Heart right ventricle (tissue), 16 donors: ENCODE data around the gene RLN3. TPM values are rescaled to one million over a fixed set of nuclear protein-coding genes. Genes with fewer than 3 reads are reported as not detected.
"Not testable (repeated sequence)": the region's sequence is repeated elsewhere in the genome, so short reads cannot be mapped to it uniquely, and the experiment has no call there.

ENCODE experiments used
- ATAC-seq, 8 donors: fragments of 200-7000 bp; cut with Tn5 transposase; one replicate each; pipeline ENCODE4 v1.9.1; 2020; ENCODE audit warnings: mild to moderate bottlenecking in 8 of 8, moderate library complexity in 8 of 8, moderate number of reproducible peaks in 1 of 8
- DNase-seq, 2 donors: peaks; one replicate each; pipeline ENCODE4 v3.0.0-alpha.2; 2020
- H3K27ac ChIP-seq, 10 donors: fragments of 200-600 bp; sonication (generic) in 2 of 10; one replicate each; pipeline versions ENCODE4 v1.5.0 to v1.8.0; 2020 to 2022; ENCODE audit warnings: mild to moderate bottlenecking in 3 of 10
- H3K27me3 ChIP-seq, 7 donors: fragments of 200-600 bp; one replicate each; pipeline ENCODE4 v1.8.0; 2021 to 2022; ENCODE audit warnings: mild to moderate bottlenecking in 2 of 7
- H3K36me3 ChIP-seq, 9 donors: fragments of 200-600 bp; sonication (generic) in 1 of 9; one replicate each; pipeline versions ENCODE4 v1.5.0 to v1.8.0; 2020 to 2022; ENCODE audit warnings: mild to moderate bottlenecking in 2 of 9
- H3K4me1 ChIP-seq, 9 donors: fragments of 200-600 bp; sonication (generic) in 1 of 9; one replicate each; pipeline versions ENCODE4 v1.5.0 to v1.8.0; 2020 to 2022; ENCODE audit warnings: mild to moderate bottlenecking in 4 of 9
- H3K4me3 ChIP-seq, 10 donors: fragments of 200-600 bp; sonication (generic) in 2 of 10; one replicate each; pipeline versions ENCODE4 v1.5.0 to v1.8.0; 2020 to 2022; ENCODE audit warnings: mild to moderate bottlenecking in 7 of 10, moderate library complexity in 2 of 10
- H3K9me3 ChIP-seq, 11 donors: fragments of 200-600 bp in 10 of 11; sonication (generic) in 2 of 11; one replicate each; pipeline versions ENCODE4 v1.5.0 to v1.8.0; 2013 to 2022; ENCODE audit warnings: mild to moderate bottlenecking in 2 of 11, control low read depth in 1 of 11, moderate library complexity in 1 of 11
- WGBS, 2 donors: extraction: QIAGEN DNeasy Blood & Tissue Kit; methylation state at CpG; one replicate each; pipeline ENCODE4 v1.1.7; 2013; ENCODE audit warnings: inconsistent platforms in 1 of 2; 5-methylcytosine and 5-hydroxymethylcytosine counted together
- intact Hi-C, 10 donors: fragments of 100-400 bp; cut with DNase I; formaldehyde crosslinking; loops; one replicate each; pipeline versions ENCODE4 v1.11.1 to v1.14.2; 2022
- polyA plus RNA-seq, 2 donors: library from polyadenylated mRNA; stranded (reverse); fragments of 200-250 nt; gene quantifications; one replicate each; pipeline ENCODE4 v1.2.3, GENCODE V29; 2013
- total RNA-seq, 10 donors: library from RNA; stranded (reverse); fragmentation: NEBNext Ultra II Directional in 3 of 10; extraction: Animal tissue kit (Norgen Biotek cat#: 25700) in 3 of 10; gene quantifications; one replicate each; pipeline versions ENCODE4 v1.2.1 to v1.2.4, GENCODE V29; 2021 to 2023
- TF ChIP-seq, protein P1 (sequence below), 9 donors: fragments of 200-600 bp; sonication (generic) in 2 of 9; IDR thresholded peaks; one replicate each; pipeline versions ENCODE4 v1.5.0 to v1.8.0; 2021 to 2022; ENCODE audit warnings: antibody characterized with exemption in 9 of 9, mild to moderate bottlenecking in 5 of 9, moderate library complexity in 1 of 9
- donor health status: Arrhythmogenic right ventricular cardiomyopathy.
- donor health status: ischemic (EF 13 %, LVEDD 7.1; RV severe dilation, severe dysfunction).
- donor health status: healthy with polysubstance abuse.
- donor health status: DM: no; HTN: yes; CAD: no.
- donor health status: DM: no; HTN: no; CAD: no.
- donor health status: ischemic (EF 25% LVEDD 6.9; RV normal size, moderate dysfunction).
- donor health status: ischemic (EF 25% LVEDD 5.7; RV mildly dilated, moderate dysfunction).
- donor health status: healthy.
- donor health status: DM: yes; HTN: yes; CAD: no.
- donor health status: Ischemic cardiomyopathy.
- donor health status: ischemic (EF 35%, LVEDD 5.7; RV mildly dilated, moderate dysfunction).
- donor health status: nonischemic (EF 11% LVEDD 7.7; RV severe dilation, severe dysfunction).
- donor health status: DM: yes; HTN: yes; CAD: no.
- donor health status: PGD.
- donor health status: ischemic (EF 29% LVEDD 5.4; RV normal size, mild dysfunction).
- donor health status: nonischemic (EF 23%, LVEDD 6.1; RV moderate dilation, normal function).

RLN3 gene
- total and polyA plus RNA-seq, 12 donors = not detected

DNA sequence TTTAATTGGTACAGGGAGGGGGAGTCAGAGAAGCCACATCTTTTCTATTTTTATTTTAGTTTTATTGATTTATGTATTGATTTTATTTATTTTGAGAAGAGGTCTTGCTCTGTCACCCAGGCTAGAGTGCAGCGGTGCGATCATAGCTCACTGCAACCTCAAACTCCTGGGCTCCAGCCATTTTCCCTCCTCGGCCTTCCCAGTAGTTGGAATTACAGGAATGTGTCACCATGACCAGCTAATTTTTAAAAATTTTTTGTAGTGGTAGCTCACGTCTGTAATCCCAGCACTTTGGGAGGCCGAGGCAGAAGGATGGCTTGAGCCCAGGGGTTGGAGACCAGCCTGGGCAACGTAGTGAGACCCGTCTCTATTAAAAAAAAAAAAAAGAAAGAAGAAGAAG, 7.8 kb downstream of the RLN3 start:
- 79 to 85% methylated on average over 7 of the region's 7 CpGs for WGBS, 2 donors
- Histone ChIP-seq H3K4me3 (no peak overlapping the region), H3K4me1 (peaks cover 0 to 33% (median 18%) of the 10 kb centered on the region in 9 donors), H3K27ac (peak overlapping the region; percentile 3 to 60 (median 41)), H3K36me3 (peaks cover 0 to 41% (median 0%) of the 10 kb centered on the region in 9 donors), H3K27me3 (peaks cover 0 to 5% (median 0%) of the 10 kb centered on the region in 7 donors), H3K9me3 (no peaks in the 10 kb centered on the region)
- DNase-seq (no peak), ATAC-seq (no peak)
- intact Hi-C loops = loop anchor here in 2 of 10 donors (10.0 kb wide), 2 partner anchors 81 to 151 kb away; partner anchors contain the start of gene DCAF15 (in 1 of the 2)
- TF ChIP-seq, protein P1, sequence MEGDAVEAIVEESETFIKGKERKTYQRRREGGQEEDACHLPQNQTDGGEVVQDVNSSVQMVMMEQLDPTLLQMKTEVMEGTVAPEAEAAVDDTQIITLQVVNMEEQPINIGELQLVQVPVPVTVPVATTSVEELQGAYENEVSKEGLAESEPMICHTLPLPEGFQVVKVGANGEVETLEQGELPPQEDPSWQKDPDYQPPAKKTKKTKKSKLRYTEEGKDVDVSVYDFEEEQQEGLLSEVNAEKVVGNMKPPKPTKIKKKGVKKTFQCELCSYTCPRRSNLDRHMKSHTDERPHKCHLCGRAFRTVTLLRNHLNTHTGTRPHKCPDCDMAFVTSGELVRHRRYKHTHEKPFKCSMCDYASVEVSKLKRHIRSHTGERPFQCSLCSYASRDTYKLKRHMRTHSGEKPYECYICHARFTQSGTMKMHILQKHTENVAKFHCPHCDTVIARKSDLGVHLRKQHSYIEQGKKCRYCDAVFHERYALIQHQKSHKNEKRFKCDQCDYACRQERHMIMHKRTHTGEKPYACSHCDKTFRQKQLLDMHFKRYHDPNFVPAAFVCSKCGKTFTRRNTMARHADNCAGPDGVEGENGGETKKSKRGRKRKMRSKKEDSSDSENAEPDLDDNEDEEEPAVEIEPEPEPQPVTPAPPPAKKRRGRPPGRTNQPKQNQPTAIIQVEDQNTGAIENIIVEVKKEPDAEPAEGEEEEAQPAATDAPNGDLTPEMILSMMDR (IDR thresholded peaks at IDR 0.05) = no peak

DNA sequence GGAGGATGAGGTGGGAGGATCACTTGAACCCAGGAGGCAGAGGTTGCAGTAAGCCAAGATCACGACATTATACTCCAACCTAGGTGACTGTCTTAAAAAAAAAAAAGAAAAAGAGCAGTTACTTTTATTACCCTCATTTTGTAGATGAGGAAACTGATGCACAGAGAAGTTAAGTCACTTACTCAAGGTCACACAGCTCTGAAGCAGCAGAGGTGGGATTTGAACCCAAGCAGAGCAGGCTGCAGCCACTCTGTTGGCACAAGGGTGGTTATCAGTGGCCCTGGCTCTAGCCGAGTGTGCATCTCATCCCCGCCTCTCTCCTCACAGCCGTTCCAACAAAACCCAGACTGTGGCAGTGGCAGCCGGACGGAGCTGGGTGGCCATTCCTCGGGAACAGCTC, 11.2 kb downstream of the RLN3 start:
- intact Hi-C loops = loop anchor here in 2 of 10 donors (10.0 kb wide), 2 partner anchors 84 to 154 kb away; partner anchors contain the start of gene DCAF15 (in 1 of the 2)
- ATAC-seq (no peak), DNase-seq (no peak)
- Histone ChIP-seq H3K4me1 (peaks cover 0 to 26% (median 10%) of the 10 kb centered on the region in 9 donors), H3K27me3 (no peaks in the 10 kb centered on the region), H3K9me3 (no peaks in the 10 kb centered on the region), H3K27ac (no peak overlapping the region), H3K36me3 (peaks cover 0 to 55% (median 0%) of the 10 kb centered on the region in 9 donors), H3K4me3 (no peak overlapping the region)
- WGBS, 2 donors = 89 to 93% methylated on average over 7 of the region's 7 CpGs
- TF ChIP-seq, protein P1 (IDR thresholded peaks at IDR 0.05) = no peak

DNA sequence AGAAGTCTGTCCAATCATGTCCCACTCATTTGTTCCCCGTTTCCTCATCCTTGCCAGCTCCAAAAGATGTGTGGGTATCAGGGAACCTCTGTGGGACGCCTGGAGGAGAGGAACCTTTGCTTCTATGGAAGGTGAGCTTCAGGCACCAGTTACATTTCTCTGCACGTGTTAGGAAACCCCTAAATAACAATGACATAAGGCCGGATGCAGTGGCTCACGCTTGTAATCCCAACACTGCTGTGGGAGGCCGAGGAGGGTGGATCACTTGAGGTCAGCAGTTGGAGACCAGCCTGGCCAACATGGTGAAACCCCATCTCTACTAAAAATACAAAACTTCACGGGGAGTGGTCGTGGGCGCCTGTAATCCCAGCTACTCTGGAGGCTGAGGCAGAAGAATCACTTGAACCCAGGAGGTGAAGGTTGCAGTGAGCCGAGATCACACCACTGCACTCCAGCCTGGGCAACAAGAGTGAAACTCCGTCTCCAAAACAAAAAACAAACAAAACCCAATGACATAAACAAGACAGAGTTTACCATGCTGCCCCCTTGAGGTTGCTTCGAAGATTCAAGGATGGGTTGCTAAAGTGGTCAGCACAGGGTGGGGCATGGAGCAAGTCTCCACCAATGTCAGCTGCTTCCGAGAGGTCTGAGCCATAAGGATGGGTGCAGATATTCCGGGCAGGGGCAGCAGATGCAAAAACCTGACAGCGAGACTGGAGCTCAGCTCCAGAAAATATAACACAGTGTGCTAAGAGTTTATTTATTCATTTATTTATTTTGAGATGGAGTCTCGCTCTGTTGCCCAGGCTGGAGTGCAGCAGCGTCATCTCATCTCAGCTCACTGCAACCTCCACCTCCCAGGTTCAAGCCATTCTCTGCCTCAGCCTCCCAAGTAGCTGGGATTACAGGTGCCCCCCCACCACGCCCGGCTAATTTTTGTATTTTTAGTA, 15.0 kb downstream of the RLN3 start:
- peak in 1 of 2 donors; percentile 60 for DNase-seq
- H3K9me3 ChIP-seq, H3K4me3 ChIP-seq, H3K27me3 ChIP-seq: not testable (repeated sequence)
- H3K4me1 ChIP-seq = peaks cover 0 to 10% (median 9%) of the 10 kb centered on the region in 9 donors
- TF ChIP-seq, protein P1 (IDR thresholded peaks at IDR 0.05) = peak in 8 of 9 donors; percentile 14 to 77 (median 62)
- H3K36me3 ChIP-seq = peaks cover 0 to 60% (median 0%) of the 10 kb centered on the region in 9 donors
- intact Hi-C loops = loop anchor here in 6 of 10 donors (1.0 to 10.0 kb wide), 7 partner anchors 78 to 448 kb away; partner anchors contain the start of gene DCAF15 (in 1 of the 6)
- WGBS, 2 donors = 52 to 53% methylated on average over 19 of the region's 19 CpGs
- peak; percentile 62 to 88 (median 82) for ATAC-seq
- H3K27ac ChIP-seq = peak overlapping the region; percentile 6 to 68 (median 50)

DNA sequence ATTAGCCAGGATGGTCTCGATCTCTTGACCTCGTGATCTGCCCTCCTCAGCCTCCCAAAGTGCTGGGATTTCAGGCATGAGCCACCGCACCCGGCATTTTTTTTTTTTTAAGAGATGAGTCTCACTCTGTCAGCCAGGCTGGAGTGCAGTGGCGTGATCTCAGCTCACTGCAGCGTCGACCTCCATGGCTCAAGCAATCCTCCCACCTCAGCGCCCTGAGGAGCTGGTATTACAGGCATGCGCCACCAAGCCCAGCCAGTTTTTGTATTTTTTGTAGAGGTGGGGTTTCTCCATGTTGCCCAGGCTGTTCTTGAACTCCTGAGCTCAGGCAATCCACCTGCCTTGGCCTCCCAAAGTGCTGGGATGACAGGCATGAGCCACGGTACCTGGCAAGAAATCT, 19.9 kb downstream of the RLN3 start:
- ATAC-seq = not testable (repeated sequence)

More for the DNA sequence above, 19.9 kb downstream of the RLN3 start:
- H3K27me3 ChIP-seq, H3K4me3 ChIP-seq, H3K27ac ChIP-seq, H3K9me3 ChIP-seq, DNase-seq, H3K4me1 ChIP-seq: not testable (repeated sequence)
- intact Hi-C loops = loop anchor here in 3 of 10 donors (10.0 kb wide), 4 partner anchors 83 to 453 kb away; partner anchors contain the start of gene DCAF15 (in 1 of the 3)
- WGBS, 2 donors = 96 to 99% methylated on average over 10 of the region's 10 CpGs
- peaks cover 0 to 68% (median 0%) of the 10 kb centered on the region in 9 donors for H3K36me3 ChIP-seq
